ENCODE data around the gene CACNB2. TPM values are rescaled to one million over a fixed set of nuclear protein-coding genes. Genes with fewer than 3 reads are reported as not detected.

Gene CACNB2
- total RNA-seq, result 10 to 100 TPM in 1 of 4 donors, 1 to 10 TPM in 3; 1.6 to 13.8 (median 5.0) TPM

- no peaks in the 10 kb centered on the region for H3K36me3 ChIP-seq
- peak within 1 kb of the TSS; percentile 29 to 56 (median 50) for H3K4me3 ChIP-seq
- no peaks in the 10 kb centered on the region for H3K9me3 ChIP-seq
- DNase-seq (ENCODE audit: low spot score in 2 of 2), result no peak
- TF ChIP-seq EP300 (IDR thresholded peaks at IDR 0.05), result no peak
- TF ChIP-seq POLR2A (IDR thresholded peaks at IDR 0.05), result no peak
- TF ChIP-seq, protein P1, sequence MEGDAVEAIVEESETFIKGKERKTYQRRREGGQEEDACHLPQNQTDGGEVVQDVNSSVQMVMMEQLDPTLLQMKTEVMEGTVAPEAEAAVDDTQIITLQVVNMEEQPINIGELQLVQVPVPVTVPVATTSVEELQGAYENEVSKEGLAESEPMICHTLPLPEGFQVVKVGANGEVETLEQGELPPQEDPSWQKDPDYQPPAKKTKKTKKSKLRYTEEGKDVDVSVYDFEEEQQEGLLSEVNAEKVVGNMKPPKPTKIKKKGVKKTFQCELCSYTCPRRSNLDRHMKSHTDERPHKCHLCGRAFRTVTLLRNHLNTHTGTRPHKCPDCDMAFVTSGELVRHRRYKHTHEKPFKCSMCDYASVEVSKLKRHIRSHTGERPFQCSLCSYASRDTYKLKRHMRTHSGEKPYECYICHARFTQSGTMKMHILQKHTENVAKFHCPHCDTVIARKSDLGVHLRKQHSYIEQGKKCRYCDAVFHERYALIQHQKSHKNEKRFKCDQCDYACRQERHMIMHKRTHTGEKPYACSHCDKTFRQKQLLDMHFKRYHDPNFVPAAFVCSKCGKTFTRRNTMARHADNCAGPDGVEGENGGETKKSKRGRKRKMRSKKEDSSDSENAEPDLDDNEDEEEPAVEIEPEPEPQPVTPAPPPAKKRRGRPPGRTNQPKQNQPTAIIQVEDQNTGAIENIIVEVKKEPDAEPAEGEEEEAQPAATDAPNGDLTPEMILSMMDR (IDR thresholded peaks at IDR 0.05), result no peak
- WGBS, 2 donors, result 1 to 2% methylated on average over 47 to 59 of the region's 100 CpGs
- H3K27me3 ChIP-seq, result peaks cover 0 to 29% of the 10 kb centered on the region in 2 donors
- peaks cover 0 to 16% (median 3%) of the 10 kb centered on the region in 4 donors for H3K4me1 ChIP-seq
- peak within 1 kb of the TSS in 3 of 4 donors; percentile 48 to 72 (median 71) for H3K27ac ChIP-seq
Observed at GRCh38 chr10:18140149-18140956, at the start of gene CACNB2. CACNB2 (plus strand) TSS chr10:18140424.

GRCh38 chr10:18094332-18094731, 45.9 kb upstream of the CACNB2 start:
- 83 to 84% methylated on average over 4 of the region's 4 CpGs for WGBS, 2 donors
- TF ChIP-seq, protein P1 (IDR thresholded peaks at IDR 0.05), result no peak
- no peak for TF ChIP-seq POLR2A (IDR thresholded peaks at IDR 0.05)
- no peak for TF ChIP-seq EP300 (IDR thresholded peaks at IDR 0.05)
- no peaks in the 10 kb centered on the region for H3K9me3 ChIP-seq
- H3K4me1 ChIP-seq, result no peaks in the 10 kb centered on the region
- H3K27ac ChIP-seq, result no peak overlapping the region
- DNase-seq (ENCODE audit: low spot score in 2 of 2), result no peak
- no peak overlapping the region for H3K4me3 ChIP-seq
- no peaks in the 10 kb centered on the region for H3K27me3 ChIP-seq
- H3K36me3 ChIP-seq, result no peaks in the 10 kb centered on the region

DNA sequence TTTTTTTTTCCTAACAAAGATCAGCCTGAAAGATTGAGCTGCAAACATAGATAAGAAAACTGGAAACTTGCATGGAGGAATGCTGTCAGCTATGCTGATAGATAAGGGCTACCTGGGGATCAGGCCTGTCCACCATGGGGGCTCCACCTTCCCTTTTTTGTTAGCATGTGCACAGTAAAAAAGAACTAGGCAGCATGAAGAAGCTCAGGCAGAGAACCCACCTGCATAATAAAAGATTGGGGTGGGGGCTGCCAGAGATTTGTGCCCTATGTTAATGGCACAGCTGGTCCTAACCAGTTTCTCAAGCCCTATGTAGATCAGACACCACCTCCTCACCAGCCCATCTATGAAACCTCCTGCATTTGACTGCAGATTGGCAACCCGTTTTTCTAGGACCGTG, 45.4 kb upstream of the CACNB2 start:
- 87 to 92% methylated on average over 2 of the region's 2 CpGs for WGBS, 2 donors
- H3K4me3 ChIP-seq, result no peak overlapping the region
- no peak overlapping the region for H3K27ac ChIP-seq
- DNase-seq (ENCODE audit: low spot score in 2 of 2), result no peak
- no peaks in the 10 kb centered on the region for H3K27me3 ChIP-seq
- no peaks in the 10 kb centered on the region for H3K9me3 ChIP-seq
- no peaks in the 10 kb centered on the region for H3K4me1 ChIP-seq
- no peak for TF ChIP-seq POLR2A (IDR thresholded peaks at IDR 0.05)
- TF ChIP-seq, protein P1 (IDR thresholded peaks at IDR 0.05), result no peak
- no peak for TF ChIP-seq EP300 (IDR thresholded peaks at IDR 0.05)
- H3K36me3 ChIP-seq, result no peaks in the 10 kb centered on the region

- H3K9me3 ChIP-seq, result no peaks in the 10 kb centered on the region
- DNase-seq (ENCODE audit: low spot score in 2 of 2), result no peak
- no peak for TF ChIP-seq EP300 (IDR thresholded peaks at IDR 0.05)
- TF ChIP-seq POLR2A (IDR thresholded peaks at IDR 0.05), result no peak
- TF ChIP-seq, protein P1 (IDR thresholded peaks at IDR 0.05), result no peak
- no peak overlapping the region for H3K4me3 ChIP-seq
- no peak overlapping the region for H3K27ac ChIP-seq
- H3K36me3 ChIP-seq, result no peaks in the 10 kb centered on the region
- WGBS, 2 donors, result 83 to 90% methylated on average over 2 of the region's 2 CpGs
- no peaks in the 10 kb centered on the region for H3K4me1 ChIP-seq
- no peaks in the 10 kb centered on the region for H3K27me3 ChIP-seq
Observed at GRCh38 chr10:18097524-18097923, 42.7 kb upstream of the CACNB2 start.

- Histone ChIP-seq H3K27ac (no peak overlapping the region), H3K4me1 (no peaks in the 10 kb centered on the region), H3K36me3 (no peaks in the 10 kb centered on the region), H3K9me3 (no peaks in the 10 kb centered on the region), H3K27me3 (no peaks in the 10 kb centered on the region), H3K4me3 (no peak overlapping the region)
- DNase-seq (ENCODE audit: low spot score in 2 of 2), result no peak
- TF ChIP-seq EP300 (IDR thresholded peaks at IDR 0.05), result no peak
- TF ChIP-seq, protein P1 (IDR thresholded peaks at IDR 0.05), result no peak
- TF ChIP-seq POLR2A (IDR thresholded peaks at IDR 0.05), result no peak
- WGBS, 2 donors, result 88 to 89% methylated on average over 3 of the region's 3 CpGs
Observed at GRCh38 chr10:18098201-18098600, 42.0 kb upstream of the CACNB2 start.

Data from tibial nerve (tissue), 4 donors.